H9 (cell line): ENCODE results near the gene ACR. TPM values are rescaled to one million over a fixed set of nuclear protein-coding genes. Genes with fewer than 3 reads are reported as not detected.
A peak's percentile ranks its signal among the peaks of the same experiment; 100 is the strongest.
"Not testable (repeated sequence)": the region's sequence is repeated elsewhere in the genome, so short reads cannot be mapped to it uniquely, and the experiment has no call there.

Experiments used
- DNase-seq: peaks from one replicate; pipeline ENCODE4 v3.0.0-alpha.2; 2017
- H2AFZ ChIP-seq: one replicate; pipeline ENCODE4 v1.6.1; 2013; ENCODE audit warnings: mild to moderate bottlenecking, low read length, control low read depth, moderate library complexity
- H2AK5ac ChIP-seq: 2 replicates; pipeline ENCODE4 v1.6.1; 2013; ENCODE audit warnings: low read length, control low read depth, mixed read lengths; ENCODE audit not compliant: insufficient read length
- H2BK120ac ChIP-seq: one replicate; pipeline ENCODE4 v1.6.1; 2013; ENCODE audit warnings: low read depth, mild to moderate bottlenecking, low read length, control low read depth, inconsistent platforms; ENCODE audit not compliant: poor library complexity, severe bottlenecking
- H2BK12ac ChIP-seq: 2 replicates; pipeline ENCODE4 v1.6.1; 2013; ENCODE audit warnings: low read length, control low read depth, mixed read lengths, low read depth; ENCODE audit not compliant: insufficient read length
- H2BK15ac ChIP-seq: 2 replicates; pipeline ENCODE4 v1.6.1; 2013; ENCODE audit warnings: low read depth, low read length, control low read depth
- H2BK20ac ChIP-seq: one replicate; pipeline ENCODE4 v1.6.1; 2013; ENCODE audit warnings: low read depth, mild to moderate bottlenecking, low read length, control low read depth, inconsistent platforms; ENCODE audit not compliant: poor library complexity, severe bottlenecking
- H2BK5ac ChIP-seq: 2 replicates; pipeline ENCODE4 v1.6.1; 2013; ENCODE audit warnings: low read length, control low read depth, mixed read lengths; ENCODE audit not compliant: insufficient read length
- H3K14ac ChIP-seq: 2 replicates; pipeline ENCODE4 v1.6.1; 2013; ENCODE audit warnings: low read length, control low read depth; ENCODE audit not compliant: insufficient read depth
- H3K18ac ChIP-seq: 2 replicates; pipeline ENCODE4 v1.6.1; 2013; ENCODE audit warnings: low read depth, mild to moderate bottlenecking, mixed read lengths, low read length, control low read depth; ENCODE audit not compliant: insufficient read length
- H3K23ac ChIP-seq: 2 replicates; pipeline ENCODE4 v1.6.1; 2013; ENCODE audit warnings: low read length, control low read depth, mixed read lengths, low read depth; ENCODE audit not compliant: insufficient read length
- H3K23me2 ChIP-seq: 2 replicates; pipeline ENCODE4 v1.6.1; 2013; ENCODE audit warnings: low read depth, mild to moderate bottlenecking, mixed read lengths, low read length, control low read depth; ENCODE audit not compliant: insufficient read length, poor library complexity, severe bottlenecking
- H3K27ac ChIP-seq: 2 replicates; pipeline ENCODE4 v1.5.1; 2013; ENCODE audit warnings: low read length, control low read depth, mixed read lengths, low read depth; ENCODE audit not compliant: insufficient read length
- H3K27me3 ChIP-seq: 2 replicates; pipeline ENCODE4 v1.6.1; 2013; ENCODE audit warnings: low read length, control low read depth, inconsistent platforms; ENCODE audit not compliant: insufficient read depth
- H3K4ac ChIP-seq: 2 replicates; pipeline ENCODE4 v1.6.1; 2013; ENCODE audit warnings: low read depth, mild to moderate bottlenecking, control low read depth, inconsistent platforms, low read length, moderate library complexity
- H3K4me1 ChIP-seq: 2 replicates; pipeline ENCODE4 v1.6.1; 2013; ENCODE audit warnings: low read length, control low read depth, inconsistent platforms; ENCODE audit not compliant: insufficient read depth
- H3K4me2 ChIP-seq: 2 replicates; pipeline ENCODE4 v1.6.1; 2013; ENCODE audit warnings: low read length, control low read depth, mixed read lengths; ENCODE audit not compliant: insufficient read length, insufficient read depth
- H3K56ac ChIP-seq: 2 replicates; pipeline ENCODE4 v1.6.1; 2013; ENCODE audit warnings: low read depth, mild to moderate bottlenecking, mixed read lengths, low read length, control low read depth; ENCODE audit not compliant: insufficient read length
- H3K79me1 ChIP-seq: 2 replicates; pipeline ENCODE4 v1.6.1; 2013; ENCODE audit warnings: low read depth, mild to moderate bottlenecking, moderate library complexity, low read length, control low read depth, inconsistent platforms; ENCODE audit not compliant: insufficient read depth, poor library complexity, severe bottlenecking
- H3K79me2 ChIP-seq: 2 replicates; pipeline ENCODE4 v1.6.1; 2013; ENCODE audit warnings: low read length, control low read depth, inconsistent platforms; ENCODE audit not compliant: insufficient read depth
- H3K9ac ChIP-seq: 2 replicates; pipeline ENCODE4 v1.6.1; 2013; ENCODE audit warnings: low read length, control low read depth, mixed read lengths; ENCODE audit not compliant: insufficient read length; ENCODE audit errors: extremely low read depth
- H3K9me3 ChIP-seq: one replicate; pipeline ENCODE4 v1.6.1; 2013; ENCODE audit warnings: low read depth, low read length, inconsistent platforms; ENCODE audit not compliant: control insufficient read depth
- H3T11ph ChIP-seq: one replicate; pipeline ENCODE4 v1.6.1; 2013; ENCODE audit warnings: mild to moderate bottlenecking, low read length, control low read depth, inconsistent platforms
- H4K20me1 ChIP-seq: one replicate; pipeline ENCODE4 v1.6.1; 2013; ENCODE audit not compliant: control insufficient read depth, insufficient read length, insufficient read depth
- H4K5ac ChIP-seq: 2 replicates; pipeline ENCODE4 v1.6.1; 2013; ENCODE audit warnings: low read depth, mild to moderate bottlenecking, mixed read lengths, low read length, control low read depth; ENCODE audit not compliant: insufficient read length
- H4K8ac ChIP-seq: replicated peaks from 2 replicates; pipeline ENCODE4 v1.6.1; 2013; ENCODE audit warnings: low read length, control low read depth, mixed read lengths, low read depth; ENCODE audit not compliant: insufficient read length
- H4K91ac ChIP-seq: 2 replicates; pipeline ENCODE4 v1.6.1; 2013; ENCODE audit warnings: low read depth, mild to moderate bottlenecking, moderate library complexity, mixed read lengths, low read length, control low read depth; ENCODE audit not compliant: insufficient read length
- H3K27ac Mint-ChIP-seq, 3 experiments: 2 replicates in 2 of 3; 3 replicates in 1 of 3; pipeline ENCODE4 v1.8.0; 2020 to 2021; ENCODE audit warnings: mixed read lengths in 3 of 3, mild to moderate bottlenecking in 1 of 3, moderate library complexity in 1 of 3
- H3K27me3 Mint-ChIP-seq: 2 replicates; pipeline ENCODE4 v1.8.0; 2021; ENCODE audit warnings: low read depth, mild to moderate bottlenecking, moderate library complexity, mixed read lengths
- H3K36me3 Mint-ChIP-seq, 3 experiments: 2 replicates in 2 of 3; 3 replicates in 1 of 3; pipeline ENCODE4 v1.8.0; 2020 to 2021; ENCODE audit warnings: low read depth in 3 of 3, mixed read lengths in 3 of 3; ENCODE audit not compliant: insufficient read depth in 1 of 3
- H3K4me1 Mint-ChIP-seq, 2 experiments: 2 replicates each; pipeline ENCODE4 v1.8.0; 2020; ENCODE audit warnings: mixed read lengths in 2 of 2
- H3K4me3 Mint-ChIP-seq, 2 experiments: 2 replicates in 1 of 2; 3 replicates in 1 of 2; pipeline ENCODE4 v1.8.0; 2020 to 2021; ENCODE audit warnings: mild to moderate bottlenecking in 2 of 2, mixed read lengths in 2 of 2, moderate library complexity in 1 of 2
- H3K9me3 Mint-ChIP-seq, 2 experiments: 2 replicates in 1 of 2; 3 replicates in 1 of 2; pipeline ENCODE4 v1.8.0; 2020; ENCODE audit warnings: mild to moderate bottlenecking in 2 of 2, mixed read lengths in 2 of 2, moderate library complexity in 1 of 2
- WGBS: extraction: QIAGEN DNeasy Blood & Tissue Kit; methylation state at CpG from one replicate; pipeline ENCODE4 v1.1.7; 2013; ENCODE audit warnings: missing lambda C conversion rate, low lambda C conversion rate, mixed read lengths; ENCODE audit not compliant: insufficient read length; ENCODE audit errors: extremely low coverage; 5-methylcytosine and 5-hydroxymethylcytosine counted together
- total RNA-seq: library from RNA; stranded (reverse); gene quantifications from 2 replicates; pipeline ENCODE4 v1.2.1, GENCODE V29; 2021

The ACR gene
- total RNA-seq, 1 experiment from 2014 or later, result 0.35 TPM

- H3K27me3 ChIP-seq, H4K20me1 ChIP-seq, H2BK120ac ChIP-seq, DNase-seq, H2AK5ac ChIP-seq, H3K27ac Mint-ChIP-seq, H4K8ac ChIP-seq, H3K4me3 Mint-ChIP-seq, H3K18ac ChIP-seq, H2BK20ac ChIP-seq, H3K79me2 ChIP-seq, H3K4me2 ChIP-seq, H2BK15ac ChIP-seq, H4K5ac ChIP-seq, H4K91ac ChIP-seq, H3K36me3 Mint-ChIP-seq, H2BK5ac ChIP-seq, H3K4me1 ChIP-seq, H3K79me1 ChIP-seq, H3K27ac ChIP-seq, H3K56ac ChIP-seq, H3K9ac ChIP-seq, H3K9me3 ChIP-seq, H3K4ac ChIP-seq, H3K27me3 Mint-ChIP-seq, H3K14ac ChIP-seq, H3K9me3 Mint-ChIP-seq, H2AFZ ChIP-seq, H3K4me1 Mint-ChIP-seq, H3K23me2 ChIP-seq, H2BK12ac ChIP-seq, H3K23ac ChIP-seq, H3T11ph ChIP-seq: not testable (repeated sequence)
- no CpG with 5 or more reads among the region's 4 CpGs for WGBS
These were observed 42.2 kb downstream of the ACR start for GRCh38 chr22:50780244-50780643.

GRCh38 chr22:50782253-50782652 lies 44.2 kb downstream of the ACR start:
- H3K27me3 Mint-ChIP-seq, result not testable (repeated sequence)

More at GRCh38 chr22:50782253-50782652, 44.2 kb downstream of the ACR start:
- H4K5ac ChIP-seq, H3K27me3 ChIP-seq, H2AK5ac ChIP-seq, H3K79me1 ChIP-seq, H4K8ac ChIP-seq, H2BK20ac ChIP-seq, H2BK120ac ChIP-seq, H3K27ac ChIP-seq, H3K4me2 ChIP-seq, H3K27ac Mint-ChIP-seq, H3K14ac ChIP-seq, H3K23ac ChIP-seq, H3K56ac ChIP-seq, H4K20me1 ChIP-seq, H3K9ac ChIP-seq, H2BK15ac ChIP-seq, H2BK12ac ChIP-seq, H3K79me2 ChIP-seq, H3K9me3 ChIP-seq, H3K4me1 Mint-ChIP-seq, H4K91ac ChIP-seq, H2AFZ ChIP-seq, H3K4ac ChIP-seq, H2BK5ac ChIP-seq, H3T11ph ChIP-seq, H3K4me1 ChIP-seq, H3K36me3 Mint-ChIP-seq, H3K9me3 Mint-ChIP-seq, H3K23me2 ChIP-seq, DNase-seq, H3K18ac ChIP-seq: not testable (repeated sequence)
- WGBS, result no CpG with 5 or more reads among the region's 3 CpGs
- peak overlapping the region; percentile 53 to 74 for H3K4me3 Mint-ChIP-seq
